ACC112 (cell line): Measurements from ENCODE around the gene VWA7.

Experiments used
- H2AFZ ChIP-seq: fragments of 200-600 bp; sonication (generic); one replicate; pipeline ENCODE4 v1.6.0; 2017; ENCODE audit warnings: antibody characterized with exemption, low read length; ENCODE audit not compliant: unreplicated experiment
- H3K27ac ChIP-seq: fragments of 200-600 bp; sonication (generic); 2 replicates; pipeline ENCODE4 v1.5.1; 2014; ENCODE audit warnings: low read depth, mild to moderate bottlenecking, antibody characterized with exemption, low read length, moderate library complexity
- H3K27me3 ChIP-seq: fragments of 200-600 bp; sonication (generic); 2 replicates; pipeline ENCODE4 v1.6.1; 2014; ENCODE audit warnings: mild to moderate bottlenecking, antibody characterized with exemption, low read length, moderate library complexity, mixed read lengths; ENCODE audit not compliant: insufficient read depth
- H3K36me3 ChIP-seq: fragments of 200-600 bp; sonication (generic); 2 replicates; pipeline ENCODE4 v1.6.1; 2016; ENCODE audit warnings: mild to moderate bottlenecking, antibody characterized with exemption, low read length, moderate library complexity, mixed read lengths; ENCODE audit not compliant: insufficient read depth
- H3K4me1 ChIP-seq: fragments of 200-600 bp; sonication (generic); one replicate; pipeline ENCODE4 v1.6.1; 2016; ENCODE audit warnings: low read length, mixed read lengths; ENCODE audit not compliant: insufficient read depth, unreplicated experiment, control insufficient read depth
- H3K4me3 ChIP-seq: fragments of 200-600 bp; sonication (generic); 2 replicates; pipeline ENCODE4 v1.5.1; 2014; ENCODE audit warnings: mild to moderate bottlenecking, low read depth, low read length
- H3K79me2 ChIP-seq: fragments of 200-600 bp; sonication (generic); one replicate; pipeline ENCODE4 v1.6.0; 2016; ENCODE audit warnings: low read length; ENCODE audit not compliant: control insufficient read depth, unreplicated experiment, insufficient read depth

The VWA7 gene

GRCh38 chr6:31776485-31776988, 591 bp downstream of the VWA7 start:
- no peak overlapping the region for H2AFZ ChIP-seq
- peak overlapping the region; percentile 38; the same call in 1 of the 2 replicates for H3K27ac ChIP-seq
- peaks cover 16% of the 10 kb centered on the region for H3K4me1 ChIP-seq
- peak overlapping the region; percentile 41; the same call in 1 of the 2 replicates for H3K4me3 ChIP-seq
- no peaks in the 10 kb centered on the region for H3K79me2 ChIP-seq
- H3K36me3 ChIP-seq = peaks cover 3% of the 10 kb centered on the region; the same call in 1 of the 2 replicates
- H3K27me3 ChIP-seq = no peaks in the 10 kb centered on the region

- Histone ChIP-seq H2AFZ (no peak overlapping the region), H3K79me2 (no peaks in the 10 kb centered on the region), H3K36me3 (no peaks in the 10 kb centered on the region), H3K4me1 (peaks cover 16% of the 10 kb centered on the region), H3K4me3 (no peak overlapping the region), H3K27ac (no peak overlapping the region), H3K27me3 (no peaks in the 10 kb centered on the region)
Measured at GRCh38 chr6:31775633-31776484, 1.3 kb downstream of the VWA7 start.

GRCh38 chr6:31775184-31775583, 1.9 kb downstream of the VWA7 start:
- H3K79me2 ChIP-seq = no peaks in the 10 kb centered on the region
- no peak overlapping the region for H2AFZ ChIP-seq
- H3K4me3 ChIP-seq = no peak overlapping the region
- no peaks in the 10 kb centered on the region for H3K36me3 ChIP-seq
- peaks cover 16% of the 10 kb centered on the region for H3K4me1 ChIP-seq
- no peaks in the 10 kb centered on the region for H3K27me3 ChIP-seq
- H3K27ac ChIP-seq = no peak overlapping the region

GRCh38 chr6:31771992-31772358, 5.2 kb downstream of the VWA7 start:
- no peaks in the 10 kb centered on the region for H3K36me3 ChIP-seq
- no peak overlapping the region for H3K4me3 ChIP-seq
- no peaks in the 10 kb centered on the region for H3K27me3 ChIP-seq
- H3K4me1 ChIP-seq = peaks cover 8% of the 10 kb centered on the region
- no peaks in the 10 kb centered on the region for H3K79me2 ChIP-seq
- H3K27ac ChIP-seq = no peak overlapping the region
- no peak overlapping the region for H2AFZ ChIP-seq

GRCh38 chr6:31770860-31771259, 6.3 kb downstream of the VWA7 start:
- H3K4me1 ChIP-seq = no peaks in the 10 kb centered on the region
- no peaks in the 10 kb centered on the region for H3K27me3 ChIP-seq
- no peak overlapping the region for H3K4me3 ChIP-seq
- no peak overlapping the region for H2AFZ ChIP-seq
- no peak overlapping the region for H3K27ac ChIP-seq
- H3K79me2 ChIP-seq = no peaks in the 10 kb centered on the region
- H3K36me3 ChIP-seq = no peaks in the 10 kb centered on the region

GRCh38 chr6:31769684-31770371, 7.3 kb downstream of the VWA7 start:
- Histone ChIP-seq H2AFZ (no peak overlapping the region), H3K4me3 (no peak overlapping the region), H3K27me3 (no peaks in the 10 kb centered on the region), H3K79me2 (no peaks in the 10 kb centered on the region), H3K36me3 (no peaks in the 10 kb centered on the region), H3K4me1 (no peaks in the 10 kb centered on the region), H3K27ac (no peak overlapping the region)

GRCh38 chr6:31768363-31769257, 8.5 kb downstream of the VWA7 start:
- Histone ChIP-seq H2AFZ (no peak overlapping the region), H3K4me3 (no peak overlapping the region), H3K36me3 (no peaks in the 10 kb centered on the region), H3K27ac (no peak overlapping the region), H3K27me3 (no peaks in the 10 kb centered on the region), H3K79me2 (no peaks in the 10 kb centered on the region), H3K4me1 (no peaks in the 10 kb centered on the region)

- peaks cover 6% of the 10 kb centered on the region for H3K4me1 ChIP-seq
- no peaks in the 10 kb centered on the region for H3K27me3 ChIP-seq
- no peak overlapping the region for H3K4me3 ChIP-seq
- H3K79me2 ChIP-seq = no peaks in the 10 kb centered on the region
- H3K36me3 ChIP-seq = no peaks in the 10 kb centered on the region
- H3K27ac ChIP-seq = no peak overlapping the region
- H2AFZ ChIP-seq = no peak overlapping the region
Measured at GRCh38 chr6:31767096-31767645, 10.0 kb downstream of the VWA7 start.

- H3K36me3 ChIP-seq = no peaks in the 10 kb centered on the region
- H2AFZ ChIP-seq = peak overlapping the region; percentile 19
- no peak overlapping the region for H3K27ac ChIP-seq
- H3K4me1 ChIP-seq = peaks cover 6% of the 10 kb centered on the region
- peak overlapping the region; percentile 34; the same call in 1 of the 2 replicates for H3K4me3 ChIP-seq
- no peaks in the 10 kb centered on the region for H3K79me2 ChIP-seq
- no peaks in the 10 kb centered on the region for H3K27me3 ChIP-seq
Measured at GRCh38 chr6:31765910-31766794, 11.0 kb downstream of the VWA7 start.
